Measurements from ENCODE around the gene ACSS1.

The ACSS1 gene

DNA sequence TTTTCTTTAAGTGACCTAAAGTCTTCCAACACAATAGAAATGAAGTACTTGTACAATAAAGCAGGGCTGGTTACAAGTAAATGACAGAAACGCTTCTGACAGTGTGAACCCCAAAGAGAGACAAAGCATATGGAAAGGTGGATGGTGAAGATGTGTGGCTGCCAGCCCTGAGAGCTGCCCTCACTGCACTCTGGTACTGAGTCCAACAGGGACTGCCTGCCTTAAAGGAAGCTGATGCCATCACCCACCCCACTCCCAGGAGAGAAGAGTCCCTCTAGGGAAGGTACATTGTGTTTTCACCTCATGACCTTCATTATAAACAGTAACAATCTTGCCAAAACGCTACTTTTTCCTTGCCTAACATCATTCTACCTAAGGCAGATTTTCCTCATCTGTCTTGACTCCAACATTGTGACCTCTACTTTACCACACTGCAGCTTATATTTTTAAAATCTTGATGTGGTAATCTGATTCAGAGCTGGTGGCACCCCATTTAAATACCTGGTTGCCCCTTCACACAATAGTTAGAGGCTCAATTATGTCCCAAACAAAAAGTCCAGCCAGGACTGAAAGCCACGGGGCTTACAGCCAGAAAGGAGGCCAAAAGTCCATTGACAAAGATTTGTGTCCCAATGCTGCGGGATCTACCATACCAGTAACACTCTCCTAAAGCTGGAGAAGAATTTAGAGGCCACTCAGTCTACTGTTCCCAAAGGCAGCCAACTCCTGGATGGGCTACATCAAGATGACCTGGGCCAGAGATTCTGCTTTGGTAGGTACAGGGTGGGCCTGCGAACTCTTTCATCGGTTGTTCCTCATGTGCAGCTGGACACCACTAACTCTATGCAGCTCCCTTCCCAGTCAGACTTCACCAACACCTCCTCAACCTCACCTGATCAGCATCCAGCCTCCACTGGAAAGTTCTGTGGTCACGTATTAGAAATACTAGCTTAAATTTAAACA is 69.8 kb downstream of the ACSS1 start:
- TF ChIP-seq, protein P1, sequence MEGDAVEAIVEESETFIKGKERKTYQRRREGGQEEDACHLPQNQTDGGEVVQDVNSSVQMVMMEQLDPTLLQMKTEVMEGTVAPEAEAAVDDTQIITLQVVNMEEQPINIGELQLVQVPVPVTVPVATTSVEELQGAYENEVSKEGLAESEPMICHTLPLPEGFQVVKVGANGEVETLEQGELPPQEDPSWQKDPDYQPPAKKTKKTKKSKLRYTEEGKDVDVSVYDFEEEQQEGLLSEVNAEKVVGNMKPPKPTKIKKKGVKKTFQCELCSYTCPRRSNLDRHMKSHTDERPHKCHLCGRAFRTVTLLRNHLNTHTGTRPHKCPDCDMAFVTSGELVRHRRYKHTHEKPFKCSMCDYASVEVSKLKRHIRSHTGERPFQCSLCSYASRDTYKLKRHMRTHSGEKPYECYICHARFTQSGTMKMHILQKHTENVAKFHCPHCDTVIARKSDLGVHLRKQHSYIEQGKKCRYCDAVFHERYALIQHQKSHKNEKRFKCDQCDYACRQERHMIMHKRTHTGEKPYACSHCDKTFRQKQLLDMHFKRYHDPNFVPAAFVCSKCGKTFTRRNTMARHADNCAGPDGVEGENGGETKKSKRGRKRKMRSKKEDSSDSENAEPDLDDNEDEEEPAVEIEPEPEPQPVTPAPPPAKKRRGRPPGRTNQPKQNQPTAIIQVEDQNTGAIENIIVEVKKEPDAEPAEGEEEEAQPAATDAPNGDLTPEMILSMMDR (IDR thresholded peaks at IDR 0.05; ENCODE audit: extremely low read depth, missing control alignments) = no peak
- DNase-seq (ENCODE audit: low spot score) = no peak

DNA sequence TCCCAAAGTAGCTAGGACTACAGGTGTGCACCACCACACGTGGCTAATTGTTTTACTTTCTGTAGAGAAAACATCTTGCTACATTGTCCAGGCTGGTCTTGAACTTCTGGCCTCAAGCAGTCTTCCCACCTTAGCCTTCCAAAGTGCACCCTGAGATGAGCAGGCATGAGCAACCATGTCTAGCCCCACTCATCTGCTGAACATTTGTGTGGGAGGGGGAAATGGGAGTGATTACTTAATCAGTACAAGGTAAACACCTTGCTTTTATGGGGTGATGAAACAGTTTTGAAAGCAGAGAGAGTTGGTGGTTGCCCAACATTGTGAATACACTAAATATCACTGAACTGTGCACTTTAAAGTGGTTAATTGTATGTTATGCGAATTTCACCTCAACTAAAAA is 70.7 kb downstream of the ACSS1 start:
- TF ChIP-seq, protein P1 (IDR thresholded peaks at IDR 0.05; ENCODE audit: extremely low read depth, missing control alignments) = no peak

DNA sequence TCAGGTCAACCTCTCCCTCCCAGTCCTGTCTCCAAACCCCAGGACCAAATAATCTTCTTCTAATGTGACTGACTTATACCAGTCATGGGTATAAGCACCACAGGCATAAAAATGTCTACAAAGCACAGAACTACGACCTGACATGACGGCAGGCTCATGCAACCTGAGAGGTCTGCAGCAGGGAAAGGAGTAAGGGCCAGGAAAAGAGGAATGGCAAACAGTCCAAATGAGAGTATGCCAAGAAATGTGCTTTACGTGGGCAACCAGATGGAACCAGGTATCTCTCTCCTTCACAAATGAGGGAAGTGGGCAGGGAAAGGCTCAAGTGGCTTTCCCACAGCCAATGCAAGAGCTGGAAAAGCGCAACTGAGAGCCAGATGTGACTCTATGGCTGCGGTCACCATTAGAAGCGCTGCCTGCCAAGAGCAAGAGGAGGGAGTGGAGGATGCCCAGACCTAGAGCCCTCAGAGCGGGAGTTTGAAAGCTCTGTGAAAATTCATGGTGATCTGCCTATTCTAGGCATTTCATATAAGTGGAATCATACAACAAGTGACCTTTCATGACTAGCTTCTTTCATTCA is 71.4 kb downstream of the ACSS1 start:
- TF ChIP-seq, protein P1 (IDR thresholded peaks at IDR 0.05; ENCODE audit: extremely low read depth, missing control alignments) = no peak
- DNase-seq (ENCODE audit: low spot score) = no peak

More for the DNA sequence above, 70.7 kb downstream of the ACSS1 start:
- DNase-seq (ENCODE audit: low spot score) = no peak

DNA sequence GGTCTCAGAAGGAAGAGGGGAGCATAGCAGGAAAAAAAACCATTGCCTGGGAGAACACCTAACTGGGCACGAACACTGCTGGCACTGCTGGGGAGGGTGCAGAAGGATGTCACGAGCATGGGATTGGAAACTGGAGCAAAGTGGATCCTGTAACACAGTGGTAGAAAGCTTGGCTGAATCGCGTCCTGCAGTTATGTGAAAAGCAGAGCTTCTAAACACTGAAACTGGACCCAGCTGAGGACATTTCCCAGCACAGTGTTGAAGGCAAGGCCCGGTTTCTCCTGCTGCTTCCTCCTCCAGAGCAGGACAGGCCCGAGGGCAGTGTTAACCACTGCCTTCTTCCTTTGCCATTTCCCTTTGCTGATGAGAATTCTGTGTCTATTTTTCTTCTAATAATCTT is 72.1 kb downstream of the ACSS1 start:
- TF ChIP-seq, protein P1 (IDR thresholded peaks at IDR 0.05; ENCODE audit: extremely low read depth, missing control alignments) = no peak

DNA sequence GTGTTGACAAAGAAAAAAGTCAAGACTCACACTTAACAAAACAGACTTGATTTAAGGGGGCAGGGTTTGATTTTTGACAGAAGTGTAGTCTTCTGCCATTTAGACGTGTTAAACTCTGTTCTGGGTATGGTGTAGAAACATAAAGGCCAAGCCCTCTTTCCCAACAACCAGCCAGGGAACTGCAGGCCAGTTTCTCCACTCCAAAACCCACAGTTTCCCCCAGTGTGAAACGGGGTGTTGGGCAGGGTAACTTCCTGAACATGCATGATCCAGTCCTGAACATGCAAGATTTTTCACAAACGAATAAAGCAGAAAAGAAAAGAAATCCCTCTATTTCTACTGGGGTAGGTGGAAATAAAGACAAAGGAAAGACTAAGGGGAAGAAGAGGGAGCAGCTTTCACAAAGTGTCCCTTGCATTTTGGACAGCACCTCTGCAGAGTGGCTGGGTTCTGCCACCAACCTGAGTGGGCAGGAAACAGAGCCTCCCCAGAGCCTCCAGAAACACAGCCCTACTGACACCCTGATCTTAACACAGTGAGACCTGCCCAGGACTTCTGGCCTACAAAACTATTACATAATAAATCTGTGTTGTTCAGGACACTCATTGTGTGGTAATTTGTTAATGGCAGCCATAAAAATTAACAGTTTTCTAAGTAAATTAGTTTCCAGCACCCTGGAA is 72.8 kb downstream of the ACSS1 start:
- TF ChIP-seq, protein P1 (IDR thresholded peaks at IDR 0.05; ENCODE audit: extremely low read depth, missing control alignments) = no peak
- no peak for DNase-seq (ENCODE audit: low spot score)

More for the DNA sequence above, 72.1 kb downstream of the ACSS1 start:
- no peak for DNase-seq (ENCODE audit: low spot score)

DNA sequence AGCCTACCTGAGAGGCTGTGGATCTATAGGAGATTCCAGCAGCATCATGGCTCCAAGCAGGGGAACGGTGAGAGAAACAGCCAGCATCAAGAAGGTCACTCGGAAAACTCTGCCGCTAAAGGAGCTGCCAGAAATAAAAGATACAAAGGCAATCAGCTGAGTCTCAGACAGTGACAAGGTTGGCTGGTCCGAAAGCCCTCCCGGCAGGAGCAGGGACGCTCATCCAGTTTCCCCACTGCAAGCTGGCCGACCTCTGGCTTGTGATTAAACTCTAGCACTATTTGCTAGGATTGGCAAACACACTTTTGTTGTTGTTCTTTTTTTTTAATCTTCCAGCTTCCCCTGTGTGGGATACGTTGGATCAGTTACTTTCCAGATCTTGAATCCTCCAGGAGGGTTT is 74.0 kb downstream of the ACSS1 start:
- TF ChIP-seq, protein P1 (IDR thresholded peaks at IDR 0.05; ENCODE audit: extremely low read depth, missing control alignments) = no peak
- no peak for DNase-seq (ENCODE audit: low spot score)

DNA sequence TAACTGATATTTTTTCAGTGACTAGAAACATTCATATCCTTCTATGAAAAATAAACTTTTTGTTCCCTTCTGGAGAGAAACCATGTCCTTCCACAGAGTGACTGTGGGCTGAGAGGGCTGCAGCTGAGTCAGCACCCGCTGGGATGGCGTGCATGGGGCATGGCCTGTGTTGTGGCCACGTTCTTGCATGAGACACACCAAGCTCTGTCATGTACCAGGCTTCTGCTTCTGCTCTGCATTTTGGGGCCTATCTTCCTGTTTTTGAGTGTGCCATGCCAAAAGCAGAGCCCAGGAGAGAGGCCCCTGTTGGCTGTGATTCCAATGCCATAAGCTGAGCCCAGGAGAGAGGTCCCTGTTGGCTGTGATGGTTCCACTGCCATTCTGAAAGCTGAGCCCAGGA is 76.1 kb downstream of the ACSS1 start:
- DNase-seq (ENCODE audit: low spot score) = no peak
- TF ChIP-seq, protein P1 (IDR thresholded peaks at IDR 0.05; ENCODE audit: extremely low read depth, missing control alignments) = no peak

All from GM20000 (cell line).